Suprapubic skin (tissue), 3 donors: ENCODE measurements around the gene PCDH15.

Experiments
- POLR2A ChIP-seq, 2 donors: fragments of 450-650 bp; IDR thresholded peaks; one replicate each; pipeline ENCODE4 v1.6.1; 2017; ENCODE audit warnings: antibody characterized with exemption in 2 of 2, mild to moderate bottlenecking in 2 of 2, moderate library complexity in 2 of 2
- TF ChIP-seq, protein P1 (sequence below), 2 donors: fragments of 200-600 bp in 1 of 2; fragments of 450-650 bp in 1 of 2; sonication (generic) in 1 of 2; IDR thresholded peaks; one replicate each; pipeline ENCODE4 v1.5.1; 2016 to 2019; ENCODE audit warnings: antibody characterized with exemption in 2 of 2, mild to moderate bottlenecking in 1 of 2, moderate library complexity in 1 of 2

DNA sequence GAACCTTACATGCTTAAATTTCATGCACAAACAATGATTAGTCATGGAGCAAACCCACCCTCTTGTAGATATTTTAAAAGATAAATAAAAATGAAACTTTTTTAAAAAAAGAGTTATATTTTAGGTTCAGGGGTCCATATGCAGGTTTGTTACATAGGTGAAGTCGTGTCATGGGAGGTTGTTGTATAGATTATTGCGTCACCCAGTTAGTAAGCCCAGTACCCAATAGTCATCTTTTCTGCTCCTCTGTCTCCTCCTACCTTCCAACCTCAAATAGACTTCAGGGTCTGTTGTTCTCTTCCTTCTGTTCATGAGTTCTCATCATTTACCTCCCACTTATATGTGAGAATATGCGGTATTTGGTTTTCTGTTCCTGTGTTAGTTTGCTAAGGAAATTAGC, 486.6 kb downstream of the PCDH15 start:
- TF ChIP-seq, protein P1, sequence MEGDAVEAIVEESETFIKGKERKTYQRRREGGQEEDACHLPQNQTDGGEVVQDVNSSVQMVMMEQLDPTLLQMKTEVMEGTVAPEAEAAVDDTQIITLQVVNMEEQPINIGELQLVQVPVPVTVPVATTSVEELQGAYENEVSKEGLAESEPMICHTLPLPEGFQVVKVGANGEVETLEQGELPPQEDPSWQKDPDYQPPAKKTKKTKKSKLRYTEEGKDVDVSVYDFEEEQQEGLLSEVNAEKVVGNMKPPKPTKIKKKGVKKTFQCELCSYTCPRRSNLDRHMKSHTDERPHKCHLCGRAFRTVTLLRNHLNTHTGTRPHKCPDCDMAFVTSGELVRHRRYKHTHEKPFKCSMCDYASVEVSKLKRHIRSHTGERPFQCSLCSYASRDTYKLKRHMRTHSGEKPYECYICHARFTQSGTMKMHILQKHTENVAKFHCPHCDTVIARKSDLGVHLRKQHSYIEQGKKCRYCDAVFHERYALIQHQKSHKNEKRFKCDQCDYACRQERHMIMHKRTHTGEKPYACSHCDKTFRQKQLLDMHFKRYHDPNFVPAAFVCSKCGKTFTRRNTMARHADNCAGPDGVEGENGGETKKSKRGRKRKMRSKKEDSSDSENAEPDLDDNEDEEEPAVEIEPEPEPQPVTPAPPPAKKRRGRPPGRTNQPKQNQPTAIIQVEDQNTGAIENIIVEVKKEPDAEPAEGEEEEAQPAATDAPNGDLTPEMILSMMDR (IDR thresholded peaks at IDR 0.05): no peak
- TF ChIP-seq POLR2A (IDR thresholded peaks at IDR 0.05): no peak
